ENCODE data around the gene RAB33B.
A peak's percentile ranks its signal among the peaks of the same experiment; 100 is the strongest.

Gene RAB33B

GRCh38 chr4:139506774-139507173, 52.9 kb downstream of the RAB33B start:
- in situ Hi-C loops (cut with HindIII; ENCODE audit: low pct_ligation_motif_present, low sequenced_read_pairs): no loop called here
- H3K27ac ChIP-seq: no peak overlapping the region
- no peak overlapping the region for H3K4me3 ChIP-seq (ENCODE audit: low read depth, low read length)
- H3K36me3 ChIP-seq (replicated peaks): peaks cover 19% of the 10 kb centered on the region
- TF ChIP-seq CTCF (IDR thresholded peaks at IDR 0.05; ENCODE audit: low read depth, low read length, missing control alignments): no peak
- DNase-seq: no peak
- H3K27me3 ChIP-seq (replicated peaks): no peaks in the 10 kb centered on the region

- no peak for DNase-seq
- in situ Hi-C loops (cut with HindIII; ENCODE audit: low pct_ligation_motif_present, low sequenced_read_pairs): no loop called here
- no peaks in the 10 kb centered on the region for H3K27me3 ChIP-seq (replicated peaks)
- H3K4me3 ChIP-seq (ENCODE audit: low read depth, low read length): no peak overlapping the region
- peaks cover 24% of the 10 kb centered on the region for H3K36me3 ChIP-seq (replicated peaks)
- no peak overlapping the region for H3K27ac ChIP-seq
- no peak for TF ChIP-seq CTCF (IDR thresholded peaks at IDR 0.05; ENCODE audit: low read depth, low read length, missing control alignments)
Observed at GRCh38 chr4:139508581-139509237, 54.8 kb downstream of the RAB33B start.

- Histone ChIP-seq H3K36me3 (replicated peaks) (peaks cover 31% of the 10 kb centered on the region), H3K27me3 (replicated peaks) (no peaks in the 10 kb centered on the region), H3K4me3 (ENCODE audit: low read depth, low read length) (no peak overlapping the region), H3K27ac (no peak overlapping the region)
- TF ChIP-seq CTCF (IDR thresholded peaks at IDR 0.05; ENCODE audit: low read depth, low read length, missing control alignments): peak; percentile 64
- DNase-seq: no peak
- in situ Hi-C loops (cut with HindIII; ENCODE audit: low pct_ligation_motif_present, low sequenced_read_pairs): no loop called here
Observed at GRCh38 chr4:139509727-139510410, 55.9 kb downstream of the RAB33B start.

- TF ChIP-seq CTCF (IDR thresholded peaks at IDR 0.05; ENCODE audit: low read depth, low read length, missing control alignments): no peak
- DNase-seq: peak; percentile 62
- H3K36me3 ChIP-seq (replicated peaks): peaks cover 37% of the 10 kb centered on the region
- no peak overlapping the region for H3K4me3 ChIP-seq (ENCODE audit: low read depth, low read length)
- no peaks in the 10 kb centered on the region for H3K27me3 ChIP-seq (replicated peaks)
- in situ Hi-C loops (cut with HindIII; ENCODE audit: low pct_ligation_motif_present, low sequenced_read_pairs): no loop called here
- no peak overlapping the region for H3K27ac ChIP-seq
Observed at GRCh38 chr4:139511320-139511719, 57.4 kb downstream of the RAB33B start.

DNA sequence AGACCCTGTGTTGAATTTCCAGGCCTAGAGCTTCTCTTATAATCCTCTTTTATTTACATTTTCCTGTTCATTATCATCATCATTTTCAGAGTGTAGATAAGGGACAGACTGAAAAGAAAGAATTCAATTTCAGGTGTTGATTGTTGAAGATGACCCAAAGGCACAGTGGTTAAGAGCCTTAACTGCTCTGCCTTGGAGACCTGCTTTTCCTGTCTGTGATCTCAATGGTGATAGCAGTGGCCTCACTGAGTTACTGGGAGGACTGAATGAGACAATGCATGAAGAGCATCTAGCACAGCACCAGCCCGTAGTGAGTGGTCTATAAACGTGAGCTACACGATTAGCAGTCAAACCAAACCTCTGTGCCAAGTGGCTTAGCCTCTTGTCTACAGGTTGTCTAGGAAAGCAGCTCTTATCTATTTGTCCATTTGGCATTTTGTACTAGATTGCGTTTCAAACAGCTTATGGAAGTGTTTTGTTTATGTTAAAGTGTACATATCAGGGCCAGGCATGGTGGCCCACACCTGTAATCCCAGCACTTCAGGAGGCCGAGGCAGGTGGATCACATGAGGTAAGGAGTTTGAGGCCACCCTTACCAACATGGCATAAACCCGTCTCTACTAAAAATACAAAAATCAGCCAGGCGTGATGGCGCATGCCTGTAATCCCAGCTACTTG, 60.6 kb downstream of the RAB33B start:
- Histone ChIP-seq H3K4me3 (ENCODE audit: low read depth, low read length) (no peak overlapping the region), H3K36me3 (replicated peaks) (peaks cover 48% of the 10 kb centered on the region), H3K27ac (no peak overlapping the region), H3K27me3 (replicated peaks) (no peaks in the 10 kb centered on the region)
- in situ Hi-C loops (cut with HindIII; ENCODE audit: low pct_ligation_motif_present, low sequenced_read_pairs): no loop called here
- TF ChIP-seq CTCF (IDR thresholded peaks at IDR 0.05; ENCODE audit: low read depth, low read length, missing control alignments): no peak
- DNase-seq: no peak
